GM21825 (cell line): ENCODE measurements around the gene VWA5B1.

Experiments used
- ATAC-seq: cut with Tn5 transposase; IDR thresholded peaks from one replicate; pipeline ENCODE4 v1.9.1; 2021; ENCODE audit warnings: mild to moderate bottlenecking, moderate library complexity; ENCODE audit not compliant: unreplicated experiment

The VWA5B1 gene

DNA sequence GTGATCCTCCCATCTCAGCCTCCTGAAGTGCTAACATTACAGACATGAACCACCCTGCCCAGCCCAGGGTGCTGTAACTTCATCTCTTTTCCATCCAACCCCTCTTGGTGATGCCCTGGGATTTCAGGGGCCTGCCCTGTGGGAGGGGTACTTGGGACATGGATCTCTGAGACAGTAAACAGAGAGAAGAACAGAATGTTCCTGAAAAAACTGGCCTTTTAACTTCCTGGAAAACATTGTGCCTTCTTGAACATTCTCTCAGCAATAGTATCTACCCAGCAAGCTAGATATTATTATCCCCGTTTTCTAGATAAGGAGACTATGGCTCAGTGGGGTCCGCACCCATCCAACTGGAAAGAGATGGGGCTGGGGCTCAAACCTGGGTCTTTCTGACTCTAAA lies 57.0 kb downstream of the VWA5B1 start:
- no peak for ATAC-seq

DNA sequence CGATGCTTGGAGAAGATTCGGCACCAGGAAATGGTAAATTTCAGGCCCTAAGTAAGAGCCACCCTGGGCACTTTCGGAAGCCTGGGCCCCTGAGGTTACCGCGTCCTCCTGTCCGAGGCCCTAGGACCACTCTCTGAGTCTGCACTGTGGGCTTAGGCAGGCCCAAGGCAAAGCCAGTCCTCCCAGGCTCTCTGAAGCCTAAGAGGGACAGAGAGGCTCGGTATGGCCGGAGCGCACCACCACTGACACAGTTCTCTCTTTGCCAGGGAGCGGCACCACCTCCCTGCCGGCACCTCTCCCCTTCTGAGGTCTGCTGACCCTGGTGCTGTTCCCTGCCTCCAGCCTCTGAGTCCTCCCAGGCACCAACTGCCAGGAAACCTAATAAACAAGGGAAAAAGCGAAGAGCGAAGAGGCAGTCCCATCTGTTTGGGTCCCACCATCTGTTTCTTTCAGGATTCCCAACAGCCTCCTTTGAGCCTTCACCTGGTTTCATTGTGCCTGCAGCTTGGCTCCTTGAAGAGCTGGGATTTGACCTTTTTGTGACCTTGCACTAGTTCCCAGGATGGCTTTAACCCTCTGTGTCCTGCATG lies 57.7 kb downstream of the VWA5B1 start:
- no peak for ATAC-seq

DNA sequence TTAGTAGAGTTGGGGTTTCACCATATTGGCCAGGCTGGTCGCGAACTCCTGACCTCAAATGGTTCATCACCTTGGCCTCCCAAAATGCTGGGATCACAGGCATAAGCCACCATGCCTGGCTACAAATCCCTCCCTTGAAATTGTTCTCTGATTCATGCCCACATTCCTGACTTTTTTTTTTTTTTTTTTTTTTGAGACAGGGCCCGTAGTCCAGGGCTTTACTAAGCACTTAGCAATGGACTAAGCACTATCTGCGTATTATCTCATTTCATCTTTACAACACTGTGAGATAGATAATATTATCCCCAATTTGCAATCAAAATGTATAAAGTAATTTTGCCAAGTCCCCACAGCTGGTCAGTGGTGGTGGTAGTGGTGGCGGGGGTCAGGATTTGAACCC lies 58.9 kb downstream of the VWA5B1 start:
- no peak for ATAC-seq

DNA sequence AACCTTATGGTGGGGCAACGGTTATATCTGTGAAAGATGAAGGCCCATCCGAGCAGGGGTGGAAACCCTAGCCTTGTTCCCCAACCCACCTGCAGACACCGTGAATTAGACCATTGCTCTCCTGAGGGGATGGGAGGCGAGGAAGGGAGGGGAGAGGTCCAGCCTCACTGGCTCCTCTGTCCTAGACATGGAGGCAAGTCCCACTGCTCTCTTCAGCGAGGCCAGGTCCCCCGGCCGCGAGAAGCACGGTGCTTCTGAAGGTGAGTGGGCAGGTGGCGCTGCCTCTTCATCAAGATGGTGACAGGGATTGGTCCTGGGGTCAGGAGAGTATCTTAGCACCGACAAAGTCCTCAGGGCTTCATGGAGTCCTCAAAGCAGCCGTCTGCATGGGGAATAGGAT lies 59.3 kb downstream of the VWA5B1 start:
- no peak for ATAC-seq

DNA sequence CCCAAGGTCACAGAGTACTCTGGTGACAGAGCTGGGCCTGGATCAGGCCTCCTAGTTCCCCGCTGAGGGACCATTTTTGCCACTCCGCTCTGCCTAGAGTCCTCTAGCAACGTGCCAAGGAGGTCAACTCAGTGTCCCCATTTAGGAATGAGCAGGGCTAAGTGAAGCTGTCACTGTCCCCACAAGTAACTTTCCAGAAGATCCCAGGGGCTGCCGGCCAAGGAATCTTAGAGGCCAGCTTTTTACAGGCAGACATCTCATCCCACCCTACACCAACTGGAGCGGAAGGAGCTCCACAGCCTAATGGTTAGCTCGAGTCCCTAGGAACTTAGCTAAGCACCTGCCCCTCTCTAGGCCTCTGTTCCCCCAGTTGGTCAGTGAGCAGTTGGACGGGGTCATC lies 59.7 kb downstream of the VWA5B1 start:
- no peak for ATAC-seq

DNA sequence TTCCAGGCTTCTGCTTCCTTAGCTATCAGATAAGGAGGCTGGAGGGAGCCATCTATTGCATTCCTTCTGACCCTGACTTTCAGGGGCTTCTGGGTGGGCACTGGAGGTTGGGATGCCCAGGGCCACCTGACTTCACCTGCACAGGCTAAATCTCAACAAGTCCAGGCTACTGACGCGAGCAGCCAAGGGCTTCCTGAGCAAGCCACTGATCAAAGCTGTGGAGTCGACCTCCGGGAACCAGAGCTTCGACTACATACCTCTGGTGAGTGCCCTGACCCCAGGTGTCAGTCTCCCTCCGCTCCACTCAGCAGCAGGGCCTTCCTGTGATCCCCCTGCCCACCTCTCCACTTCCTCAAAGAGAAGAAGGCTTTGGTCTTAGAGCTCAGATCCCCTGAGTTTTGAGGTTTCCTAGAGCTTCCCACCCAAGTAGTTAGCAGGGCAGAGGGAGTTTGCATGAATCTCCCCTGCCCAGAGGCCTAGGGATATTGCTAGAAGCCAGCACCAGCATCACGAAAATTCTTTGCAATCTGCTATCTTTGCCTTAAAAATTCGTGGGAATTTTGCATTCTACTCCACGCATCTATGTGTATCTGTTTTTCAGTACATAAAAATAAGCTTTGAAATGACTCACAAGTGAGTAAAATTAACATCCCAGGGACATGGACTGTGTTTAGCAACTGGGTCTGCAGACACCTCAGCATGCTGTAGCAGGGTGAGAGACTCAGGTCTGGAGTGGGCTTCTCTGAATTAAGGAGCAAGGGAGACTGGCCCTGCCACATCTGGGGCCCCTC lies 61.4 kb downstream of the VWA5B1 start:
- no peak for ATAC-seq

DNA sequence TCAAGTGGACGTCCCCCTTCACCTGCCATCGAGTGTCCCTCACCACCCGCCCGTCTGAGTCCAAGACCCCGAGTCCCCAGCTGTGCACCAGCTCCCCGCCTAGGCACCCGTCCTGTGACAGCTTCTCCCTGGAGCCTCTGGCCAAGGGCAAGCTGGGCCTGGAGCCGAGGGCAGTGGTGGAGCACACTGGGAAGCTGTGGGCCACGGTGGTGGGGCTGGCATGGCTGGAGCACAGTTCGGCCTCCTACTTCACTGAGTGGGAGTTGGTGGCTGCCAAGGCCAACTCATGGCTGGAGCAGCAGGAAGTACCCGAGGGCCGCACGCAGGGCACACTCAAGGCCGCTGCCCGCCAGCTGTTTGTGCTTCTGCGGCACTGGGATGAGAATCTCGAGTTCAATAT lies 63.2 kb downstream of the VWA5B1 start:
- no peak for ATAC-seq

DNA sequence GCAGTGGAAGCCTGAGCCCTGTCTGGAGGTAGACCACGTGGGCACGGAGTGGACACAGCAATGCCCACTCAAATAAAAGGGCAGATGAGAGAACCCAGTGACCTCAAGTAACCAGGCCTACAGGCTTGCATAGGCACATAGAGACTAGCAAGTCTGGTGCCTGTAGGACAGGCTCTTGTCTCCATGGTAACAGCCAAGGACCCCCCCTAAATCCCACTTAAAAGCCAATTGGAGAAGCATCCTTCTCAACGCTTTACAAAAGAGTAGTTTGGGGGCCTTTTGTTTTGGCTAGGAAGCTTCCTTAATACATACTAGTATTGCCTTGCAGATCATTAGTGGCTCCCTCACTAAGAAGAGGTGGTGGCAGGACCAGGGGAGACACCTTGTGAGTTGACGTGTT lies 63.9 kb downstream of the VWA5B1 start:
- no peak for ATAC-seq

DNA sequence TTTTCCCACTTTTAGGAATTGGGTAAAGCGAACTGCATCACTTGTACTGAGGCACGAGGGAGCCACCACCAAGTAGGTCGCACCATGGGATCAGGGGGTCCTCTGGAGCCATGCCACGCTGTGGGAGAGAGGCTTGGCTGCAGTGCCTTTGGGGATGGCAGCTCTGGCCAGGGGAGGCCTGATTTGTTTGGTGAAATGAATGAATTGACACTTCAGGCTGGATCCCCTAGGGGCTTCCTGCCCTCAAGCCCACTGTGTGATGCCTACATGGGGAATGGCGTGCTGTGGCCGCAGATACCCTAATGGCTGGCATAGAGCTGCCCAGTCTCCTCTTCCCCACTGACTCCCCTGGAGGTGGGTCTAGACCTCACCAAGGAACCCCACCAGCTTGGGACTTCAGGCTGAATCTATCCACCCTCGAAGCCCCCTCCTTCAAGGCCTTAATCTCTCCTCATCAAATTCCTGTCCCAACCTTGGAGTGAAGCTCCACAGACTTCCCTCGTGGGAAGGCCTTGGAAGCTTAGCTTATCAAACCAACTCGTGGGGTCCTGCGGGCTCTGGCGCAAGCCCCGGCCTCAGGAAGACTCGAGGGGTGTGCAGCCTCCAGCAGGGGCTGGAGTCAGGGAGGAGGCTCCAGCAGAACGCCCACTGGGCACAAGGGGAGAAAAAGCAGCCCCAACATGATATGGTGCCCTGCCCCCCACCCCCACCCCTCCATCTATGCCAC lies 64.6 kb downstream of the VWA5B1 start:
- no peak for ATAC-seq

DNA sequence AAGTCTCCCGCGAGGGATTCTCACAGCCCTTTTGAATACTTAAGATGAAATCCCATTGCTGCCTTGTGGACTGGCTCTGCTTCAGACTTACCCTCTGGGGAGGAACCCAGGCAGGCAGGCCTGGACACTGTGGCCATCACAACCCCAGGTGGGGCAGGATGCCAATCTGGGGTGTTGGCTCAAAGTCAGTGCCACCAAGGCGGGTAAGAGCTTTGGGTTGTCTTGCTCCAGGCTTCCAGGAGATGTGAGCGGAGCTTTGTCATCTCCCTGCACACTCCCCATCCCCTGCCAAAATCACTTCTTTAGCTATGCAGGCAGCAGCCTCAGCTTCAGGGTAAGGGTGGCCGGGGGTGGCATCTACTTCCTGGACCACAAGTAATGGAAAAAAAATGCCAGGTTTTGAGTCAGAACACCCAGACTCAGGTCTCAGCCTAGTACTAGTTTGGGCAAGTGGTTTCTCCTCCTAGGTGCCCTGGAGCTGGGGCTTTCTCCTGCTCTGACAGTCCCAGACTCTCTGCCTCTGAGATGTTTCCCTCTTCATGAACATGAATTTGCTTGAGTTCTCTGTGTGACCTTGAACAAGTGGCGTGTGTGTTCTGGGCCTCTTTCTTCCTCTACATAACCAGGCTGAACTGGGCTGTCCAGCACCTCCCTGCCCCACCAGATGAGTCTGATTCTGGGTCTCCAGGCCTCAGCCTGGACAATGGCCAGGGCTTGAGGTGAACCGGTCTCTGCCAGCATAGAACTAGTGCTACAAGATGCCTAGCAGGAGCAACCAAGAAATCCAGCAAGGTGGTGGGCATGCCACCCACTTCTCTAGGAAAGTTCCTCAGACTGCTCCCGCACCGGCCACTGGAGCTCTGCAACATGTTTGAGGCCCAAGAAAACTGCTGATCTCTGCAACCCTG lies 65.4 kb downstream of the VWA5B1 start:
- ATAC-seq = no peak

DNA sequence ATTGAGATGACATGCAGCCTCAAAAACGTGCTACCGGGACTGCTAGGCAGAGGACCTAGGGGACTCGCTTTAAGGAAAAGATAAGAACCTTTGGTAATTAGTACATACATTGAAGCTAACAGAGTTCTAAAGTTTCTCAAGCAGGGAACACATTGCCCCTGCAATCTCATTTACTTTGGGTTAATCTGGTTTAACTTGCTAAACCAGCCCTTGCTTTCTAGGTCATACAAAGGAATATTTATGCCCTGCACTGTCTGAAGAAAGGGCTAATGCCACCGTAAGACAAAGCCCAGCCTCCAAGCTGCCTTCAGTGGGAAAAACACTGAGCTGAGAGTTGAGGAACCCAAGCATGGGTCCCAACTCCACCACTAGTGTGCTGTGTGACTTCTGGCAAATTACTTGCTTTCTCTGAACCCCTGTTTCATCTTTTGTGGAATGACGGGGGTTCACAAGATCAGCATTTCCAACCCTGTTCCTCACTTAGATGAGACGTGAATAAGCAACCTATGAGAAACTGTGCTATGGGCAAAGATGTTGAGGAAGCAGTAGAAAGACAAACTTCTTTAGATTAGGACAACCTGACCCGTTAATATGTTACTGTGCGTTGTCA lies 66.3 kb downstream of the VWA5B1 start:
- ATAC-seq = no peak

DNA sequence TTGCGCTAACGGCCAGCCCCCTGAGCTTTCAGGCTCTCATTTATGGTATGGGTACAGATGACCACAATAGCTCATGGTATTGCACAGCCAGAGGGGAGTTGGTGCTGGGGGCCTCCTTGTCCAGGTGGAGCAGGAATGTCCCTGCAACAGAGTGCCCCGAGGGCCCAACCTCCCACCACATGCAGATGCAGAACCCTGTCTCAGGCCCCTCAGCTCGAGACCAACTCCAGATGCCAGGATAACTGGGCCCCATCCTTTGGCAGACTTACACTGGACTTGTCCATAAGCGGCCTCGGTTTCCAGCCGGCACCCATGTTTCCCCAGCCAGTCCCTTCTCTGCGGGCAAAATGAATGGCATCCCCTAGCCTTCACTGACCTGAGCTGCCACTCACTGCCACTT lies 67.1 kb downstream of the VWA5B1 start:
- no peak for ATAC-seq

DNA sequence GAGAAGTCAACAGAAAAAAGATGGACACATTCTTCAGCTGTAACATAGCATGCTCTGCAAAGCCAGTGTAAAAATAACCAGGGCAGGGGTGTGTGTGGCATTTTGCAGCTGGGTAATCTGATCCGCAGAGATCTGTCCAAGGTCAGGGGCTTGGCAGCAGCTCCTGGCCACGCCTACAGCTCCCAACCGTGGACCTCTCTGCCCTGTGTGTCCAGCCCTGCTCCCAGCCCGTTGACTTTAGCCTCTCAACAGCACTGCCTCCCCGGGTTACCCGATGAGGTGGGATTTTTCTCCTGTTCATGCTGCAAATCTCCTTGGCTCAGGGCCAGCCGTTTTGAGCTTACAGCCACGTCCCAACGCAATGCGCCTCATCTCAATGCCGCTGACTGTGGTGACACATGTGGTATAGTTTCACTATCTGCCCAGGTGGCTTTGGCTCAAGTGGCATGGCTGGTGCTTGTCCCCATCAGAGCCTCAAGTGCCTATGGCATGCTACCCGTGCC lies 68.1 kb downstream of the VWA5B1 start:
- ATAC-seq = no peak

DNA sequence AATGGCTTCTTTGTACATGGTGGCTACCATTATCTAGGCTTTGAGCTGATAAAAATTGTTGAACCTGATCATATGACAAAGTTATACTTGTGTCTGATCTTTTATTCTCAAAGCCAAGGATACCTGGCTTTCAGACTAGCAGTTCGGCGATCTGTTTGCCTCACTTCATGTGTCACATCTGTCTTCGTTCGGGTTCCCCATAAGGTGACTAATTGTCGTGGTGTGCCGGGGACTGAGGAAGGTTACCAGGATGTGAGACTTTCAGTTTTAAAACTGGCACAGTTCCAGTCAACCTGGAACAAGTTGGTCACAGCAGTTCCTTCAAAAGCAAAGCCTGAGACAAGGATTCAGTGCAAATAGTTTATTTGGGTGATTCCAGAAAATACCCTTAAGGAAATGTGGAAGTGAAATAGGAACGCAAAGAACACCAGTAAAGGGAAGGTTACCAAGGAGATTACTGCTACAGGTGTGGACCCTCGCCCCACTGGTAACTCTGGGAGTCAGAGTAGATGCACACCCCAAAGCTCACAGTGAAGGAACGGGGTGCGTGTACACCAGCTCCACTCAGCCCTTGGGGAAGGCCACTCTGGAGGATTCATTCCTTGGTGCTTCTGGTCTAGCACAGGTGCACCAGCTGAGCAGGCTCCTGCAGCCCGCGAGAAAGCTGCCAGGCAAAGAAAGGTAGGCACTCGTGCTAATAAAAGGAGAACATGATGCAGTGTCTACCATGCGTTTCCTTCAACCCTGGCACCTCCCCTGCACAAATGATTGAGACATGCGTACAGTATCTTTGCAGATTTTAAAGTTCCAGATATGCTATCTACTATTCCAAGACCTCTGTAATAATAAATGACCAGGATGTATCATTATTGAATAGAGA lies 69.0 kb downstream of the VWA5B1 start:
- no peak for ATAC-seq

DNA sequence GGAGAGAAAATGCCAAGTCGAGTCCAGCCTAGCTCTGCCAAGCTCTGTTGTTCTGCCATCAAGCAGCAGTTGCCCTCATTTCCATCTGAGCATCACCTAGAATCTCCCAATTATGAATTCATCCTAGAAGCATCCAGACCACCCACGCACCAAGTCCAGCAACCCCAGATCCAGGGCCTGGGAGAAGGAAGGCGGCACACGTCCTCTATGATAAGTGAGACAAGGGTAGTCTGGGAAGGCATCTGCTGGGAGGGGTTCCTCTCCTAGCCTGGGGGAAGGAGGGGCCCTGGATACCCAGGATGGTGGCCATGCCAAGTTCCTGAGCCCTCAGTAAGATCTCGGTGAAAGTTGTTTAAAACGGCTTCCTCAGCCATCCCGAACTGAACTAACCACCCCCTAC lies 70.7 kb downstream of the VWA5B1 start:
- no peak for ATAC-seq

DNA sequence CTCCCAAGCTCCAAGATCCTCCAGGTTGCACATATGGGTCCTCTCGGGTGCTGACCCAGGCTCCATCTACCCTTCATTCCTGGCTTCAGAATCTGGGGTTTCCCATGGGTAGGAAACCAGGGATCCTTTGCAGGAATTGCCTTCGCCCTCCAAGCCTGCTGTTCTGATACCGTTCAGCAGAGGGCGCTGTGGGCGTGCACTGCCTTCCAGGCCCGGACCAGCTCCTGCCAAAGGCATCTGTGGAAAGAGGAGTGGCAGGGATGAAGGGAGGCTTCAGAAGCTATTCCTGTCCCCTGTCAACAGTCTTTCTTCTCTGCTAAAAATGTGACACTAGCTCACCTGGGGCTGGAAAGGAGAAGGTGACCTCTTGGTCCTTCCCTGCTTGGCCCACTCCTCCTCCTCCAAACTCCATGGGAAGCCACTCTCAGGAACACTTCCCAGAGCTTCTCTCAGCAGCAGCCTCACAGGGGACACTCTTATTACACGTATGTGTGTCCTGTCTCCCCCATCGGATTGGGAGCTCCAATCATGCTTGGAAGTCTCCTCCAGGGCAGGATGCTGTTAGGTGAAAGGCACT lies 71.2 kb downstream of the VWA5B1 start:
- no peak for ATAC-seq

DNA sequence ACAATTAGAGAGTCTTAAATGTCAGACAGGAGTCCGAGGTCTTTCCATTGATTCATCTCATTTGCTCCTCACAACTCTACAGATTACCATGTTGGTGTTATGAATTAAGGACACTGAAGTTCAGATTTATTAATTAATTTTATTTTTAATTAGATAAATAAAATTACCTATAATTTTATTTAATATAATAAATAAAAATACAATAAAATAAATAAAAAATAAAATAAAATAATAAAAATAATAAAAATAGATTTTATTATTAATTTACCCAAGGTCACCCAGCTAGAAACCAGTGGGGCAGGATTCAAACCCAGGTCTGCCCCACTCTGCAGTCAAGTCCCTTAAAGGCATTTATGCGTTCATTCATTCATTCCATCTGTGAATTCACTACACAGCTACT lies 72.2 kb downstream of the VWA5B1 start:
- ATAC-seq = no peak

DNA sequence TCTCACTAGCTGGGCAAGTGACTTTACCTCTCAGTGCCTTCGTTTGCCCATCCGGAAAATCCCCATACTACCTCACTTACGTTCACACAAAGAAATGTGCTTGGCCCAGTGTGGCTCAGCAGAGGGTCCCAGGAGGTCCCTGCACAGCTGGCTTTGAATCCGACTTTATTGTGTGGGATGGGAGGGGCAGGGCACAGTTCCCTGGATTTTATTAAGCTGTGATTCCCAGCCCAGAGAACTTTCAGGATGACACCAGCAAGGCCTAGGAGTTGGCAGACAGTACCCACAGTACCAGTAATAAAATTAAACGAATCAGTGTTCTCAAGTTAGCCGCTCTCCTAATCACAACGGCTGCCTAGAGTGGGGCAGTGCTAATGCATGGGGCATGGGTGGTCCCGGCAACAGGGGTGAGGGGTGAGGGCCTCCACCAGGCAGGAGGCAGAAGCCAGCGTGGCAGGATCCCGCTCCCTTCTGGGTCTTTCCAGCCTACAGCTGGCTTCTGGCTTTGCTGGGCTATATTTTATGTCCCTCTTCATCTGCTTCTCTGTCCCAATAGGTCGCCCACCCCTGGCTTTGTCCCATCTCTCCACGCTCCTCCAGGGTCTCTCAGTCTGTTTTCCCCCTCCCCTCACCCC lies 74.9 kb downstream of the VWA5B1 start:
- no peak for ATAC-seq

DNA sequence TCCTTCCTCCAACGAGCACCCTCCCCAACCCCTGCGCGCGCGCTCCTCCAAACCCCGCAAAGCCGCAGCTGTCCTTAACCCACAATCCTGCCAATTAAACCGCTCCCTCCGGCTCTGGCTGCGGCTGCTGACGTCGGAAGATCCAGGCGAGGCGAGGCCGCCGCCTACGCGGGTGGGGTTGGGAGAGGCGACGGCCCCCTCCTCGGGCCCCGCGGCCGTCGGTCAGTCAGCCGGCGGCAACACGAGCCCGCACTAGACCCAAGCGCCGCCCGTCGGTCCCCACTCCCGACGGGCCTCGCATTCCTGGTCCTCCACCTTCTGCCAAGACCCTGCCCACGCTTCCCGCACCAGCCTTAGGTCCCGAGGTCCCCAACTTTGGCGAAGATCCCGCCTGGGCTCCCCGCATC lies 75.4 kb downstream of the VWA5B1 start:
- no peak for ATAC-seq
